HUES64 (cell line): Measurements from ENCODE around the gene TRAF3IP1.
"Not testable (repeated sequence)": the region's sequence is repeated elsewhere in the genome, so short reads cannot be mapped to it uniquely, and the experiment has no call there.

ENCODE experiments used
- H3K27ac ChIP-seq: 2 replicates; pipeline ENCODE4 v1.7.0; 2013; ENCODE audit warnings: low read depth, low read length, inconsistent platforms
- H3K27me3 ChIP-seq: 2 replicates; pipeline ENCODE4 v1.6.1; 2013; ENCODE audit warnings: mild to moderate bottlenecking, low read length; ENCODE audit not compliant: insufficient read depth
- H3K36me3 ChIP-seq: 2 replicates; pipeline ENCODE4 v1.6.1; 2013; ENCODE audit warnings: mild to moderate bottlenecking, low read length; ENCODE audit not compliant: insufficient read depth
- H3K4me1 ChIP-seq: 2 replicates; pipeline ENCODE4 v1.6.1; 2013; ENCODE audit warnings: mild to moderate bottlenecking, low read length, moderate library complexity; ENCODE audit not compliant: insufficient read depth
- H3K4me3 ChIP-seq: 2 replicates; pipeline ENCODE4 v1.5.1; 2013; ENCODE audit warnings: mild to moderate bottlenecking, low read length, moderate library complexity
- H3K9ac ChIP-seq: 2 replicates; pipeline ENCODE4 v1.6.1; 2013; ENCODE audit warnings: mild to moderate bottlenecking, low read depth, low read length
- H3K9me3 ChIP-seq: 2 replicates; pipeline ENCODE4 v1.6.1; 2013; ENCODE audit warnings: low read depth, low read length; ENCODE audit not compliant: insufficient read depth
- WGBS: fragments of 150-250, 120-280 bp; methylation state at CpG from one replicate; pipeline ENCODE4 v1.1.7; 2013; ENCODE audit warnings: missing lambda C conversion rate; 5-methylcytosine and 5-hydroxymethylcytosine counted together

The TRAF3IP1 gene

GRCh38 chr2:238315031-238315595, 5.2 kb upstream of the TRAF3IP1 start:
- H3K4me3 ChIP-seq = no peak overlapping the region
- 94% methylated on average over 13 of the region's 13 CpGs for WGBS

GRCh38 chr2:238320648-238321281, 447 bp downstream of the TRAF3IP1 start:
- Histone ChIP-seq H3K27ac (no peak overlapping the region), H3K4me1 (peaks cover 4% of the 10 kb centered on the region; the same call in 1 of the 2 replicates), H3K4me3 (peak overlapping the region; percentile 82), H3K9ac (peak overlapping the region; percentile 47; the same call in 1 of the 2 replicates), H3K27me3 (peaks cover 9% of the 10 kb centered on the region; the same call in 1 of the 2 replicates), H3K36me3 (peaks cover 4% of the 10 kb centered on the region; the same call in 1 of the 2 replicates), H3K9me3 (no peaks in the 10 kb centered on the region)
- 2% methylated on average over 65 of the region's 65 CpGs for WGBS

More at GRCh38 chr2:238315031-238315595, 5.2 kb upstream of the TRAF3IP1 start:
- Histone ChIP-seq H3K27me3 (peaks cover 9% of the 10 kb centered on the region; the same call in 1 of the 2 replicates), H3K9ac (no peak overlapping the region), H3K27ac (no peak overlapping the region), H3K36me3 (no peaks in the 10 kb centered on the region), H3K4me1 (peaks cover 4% of the 10 kb centered on the region; the same call in 1 of the 2 replicates), H3K9me3 (no peaks in the 10 kb centered on the region)

DNA sequence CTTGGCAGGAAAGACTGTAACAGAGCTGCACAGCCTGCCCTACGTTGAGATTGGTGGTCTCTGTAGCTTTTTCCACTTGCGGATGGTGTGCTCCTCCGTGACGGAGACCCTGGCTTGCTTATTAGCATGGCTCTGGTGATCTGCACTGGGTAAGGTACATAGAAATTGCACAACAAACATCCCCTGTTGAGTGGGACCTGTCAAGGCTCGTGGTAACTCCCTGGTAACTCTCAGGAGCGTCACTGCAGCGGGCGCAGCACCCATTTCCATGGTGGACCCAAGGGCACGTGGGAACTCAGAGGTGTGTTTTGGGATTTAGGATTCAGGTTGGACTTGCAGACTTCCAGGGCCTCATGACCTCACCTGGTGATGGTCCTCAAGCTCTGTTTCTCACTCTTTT, 1.1 kb downstream of the TRAF3IP1 start:
- H3K4me1 ChIP-seq = peaks cover 4% of the 10 kb centered on the region; the same call in 1 of the 2 replicates
- no peaks in the 10 kb centered on the region for H3K9me3 ChIP-seq
- H3K9ac ChIP-seq = peak overlapping the region; percentile 47; the same call in 1 of the 2 replicates
- 68% methylated on average over 9 of the region's 9 CpGs for WGBS
- no peak overlapping the region for H3K27ac ChIP-seq
- peaks cover 9% of the 10 kb centered on the region; the same call in 1 of the 2 replicates for H3K27me3 ChIP-seq
- H3K36me3 ChIP-seq = peaks cover 4% of the 10 kb centered on the region; the same call in 1 of the 2 replicates
- H3K4me3 ChIP-seq = peak overlapping the region; percentile 82

GRCh38 chr2:238322001-238322411, 1.7 kb downstream of the TRAF3IP1 start:
- 93% methylated on average over 10 of the region's 10 CpGs for WGBS
- Histone ChIP-seq H3K9ac (no peak overlapping the region), H3K9me3 (no peaks in the 10 kb centered on the region), H3K27me3 (peaks cover 9% of the 10 kb centered on the region; the same call in 1 of the 2 replicates), H3K27ac (no peak overlapping the region), H3K36me3 (peaks cover 4% of the 10 kb centered on the region; the same call in 1 of the 2 replicates), H3K4me1 (peaks cover 4% of the 10 kb centered on the region; the same call in 1 of the 2 replicates), H3K4me3 (no peak overlapping the region)

DNA sequence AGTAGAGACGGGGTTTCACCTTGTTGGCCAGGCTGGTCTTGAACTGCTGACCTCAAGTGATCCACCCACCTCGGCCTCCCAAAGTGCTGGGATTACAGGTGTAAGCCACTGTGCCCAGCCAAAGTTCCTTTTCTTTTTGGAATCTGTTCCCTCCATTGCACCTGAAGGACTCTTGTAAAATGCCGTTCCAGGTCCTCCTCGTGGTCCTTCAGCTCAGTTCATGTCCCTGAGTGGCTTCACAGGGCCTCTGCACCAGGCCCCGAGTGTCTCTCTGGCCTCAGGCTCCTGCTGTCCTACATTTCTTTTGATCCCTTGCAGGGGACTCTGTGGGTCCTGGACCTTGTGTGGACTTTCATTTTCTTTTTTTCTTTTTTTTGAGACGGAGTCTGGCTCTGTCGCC, 3.9 kb downstream of the TRAF3IP1 start:
- not testable (repeated sequence) for H3K27me3 ChIP-seq, H3K9me3 ChIP-seq, H3K27ac ChIP-seq, H3K4me3 ChIP-seq, H3K4me1 ChIP-seq, H3K9ac ChIP-seq
- WGBS = 93% methylated on average over 7 of the region's 7 CpGs
- H3K36me3 ChIP-seq = peaks cover 26% of the 10 kb centered on the region

DNA sequence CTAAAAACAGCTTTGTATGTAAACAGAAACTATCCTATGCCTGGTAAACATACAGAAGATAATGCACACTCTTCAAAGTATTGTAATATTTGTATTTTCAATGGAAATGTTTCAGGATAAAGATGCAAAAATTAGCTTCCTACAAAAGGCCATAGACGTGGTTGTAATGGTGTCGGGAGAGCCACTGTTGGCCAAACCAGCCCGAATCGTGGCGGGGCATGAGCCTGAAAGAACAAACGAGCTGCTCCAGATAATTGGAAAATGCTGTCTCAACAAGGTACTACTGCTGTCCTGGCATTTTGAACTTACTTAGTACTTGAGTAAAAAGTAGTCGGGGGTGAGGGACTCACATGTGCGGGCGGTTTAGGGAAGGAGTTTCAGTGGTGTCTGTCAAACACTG, 5.4 kb downstream of the TRAF3IP1 start:
- 92% methylated on average over 9 of the region's 9 CpGs for WGBS
- Histone ChIP-seq H3K9me3 (no peaks in the 10 kb centered on the region), H3K27me3 (no peaks in the 10 kb centered on the region), H3K4me3 (no peak overlapping the region), H3K36me3 (peaks cover 37% of the 10 kb centered on the region), H3K27ac (no peak overlapping the region), H3K4me1 (no peaks in the 10 kb centered on the region), H3K9ac (no peak overlapping the region)

- Histone ChIP-seq H3K36me3 (peaks cover 37% of the 10 kb centered on the region), H3K4me3 (no peak overlapping the region), H3K27me3 (no peaks in the 10 kb centered on the region), H3K27ac (no peak overlapping the region), H3K9me3 (no peaks in the 10 kb centered on the region), H3K9ac (no peak overlapping the region), H3K4me1 (no peaks in the 10 kb centered on the region)
- WGBS = 94% methylated on average over 12 of the region's 12 CpGs
Measured at GRCh38 chr2:238326801-238327365, 6.6 kb downstream of the TRAF3IP1 start.

- Histone ChIP-seq H3K9ac (no peak overlapping the region), H3K27ac (no peak overlapping the region), H3K36me3 (peaks cover 37% of the 10 kb centered on the region), H3K9me3 (no peaks in the 10 kb centered on the region), H3K27me3 (no peaks in the 10 kb centered on the region), H3K4me3 (no peak overlapping the region), H3K4me1 (no peaks in the 10 kb centered on the region)
- WGBS = no CpG with 5 or more reads among the region's 3 CpGs
Measured at GRCh38 chr2:238327751-238328150, 7.4 kb downstream of the TRAF3IP1 start.

- WGBS = 92% methylated on average over 9 of the region's 9 CpGs
- H3K27me3 ChIP-seq = no peaks in the 10 kb centered on the region
- no peaks in the 10 kb centered on the region for H3K4me1 ChIP-seq
- no peak overlapping the region for H3K9ac ChIP-seq
- H3K4me3 ChIP-seq = no peak overlapping the region
- no peak overlapping the region for H3K27ac ChIP-seq
- peaks cover 45% of the 10 kb centered on the region for H3K36me3 ChIP-seq
- H3K9me3 ChIP-seq = no peaks in the 10 kb centered on the region
Measured at GRCh38 chr2:238330391-238330790, 10.1 kb downstream of the TRAF3IP1 start.

DNA sequence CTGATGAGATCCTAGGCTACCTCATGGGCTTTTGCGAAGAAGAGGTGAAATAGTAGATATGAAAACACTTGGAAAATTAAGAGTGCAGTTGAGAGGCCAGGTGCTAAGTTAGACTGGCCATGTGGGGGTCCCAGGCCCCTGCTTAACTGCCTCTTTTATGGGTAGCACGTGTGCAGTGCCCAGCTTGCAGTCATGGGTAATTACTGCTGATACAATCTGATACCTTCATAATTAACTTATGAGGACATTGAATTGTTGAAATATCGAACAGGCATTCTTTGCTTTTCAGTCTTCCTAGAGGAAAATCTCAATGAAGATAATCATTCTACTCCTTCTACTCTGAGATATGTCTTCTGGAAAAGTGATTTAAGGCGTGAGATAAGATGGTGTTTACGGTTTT, 11.6 kb downstream of the TRAF3IP1 start:
- H3K27ac ChIP-seq = no peak overlapping the region
- peaks cover 50% of the 10 kb centered on the region for H3K36me3 ChIP-seq
- no peak overlapping the region for H3K4me3 ChIP-seq
- H3K27me3 ChIP-seq = no peaks in the 10 kb centered on the region
- no peak overlapping the region for H3K9ac ChIP-seq
- no peaks in the 10 kb centered on the region for H3K9me3 ChIP-seq
- no peaks in the 10 kb centered on the region for H3K4me1 ChIP-seq
- 92% methylated on average over 4 of the region's 5 CpGs for WGBS

DNA sequence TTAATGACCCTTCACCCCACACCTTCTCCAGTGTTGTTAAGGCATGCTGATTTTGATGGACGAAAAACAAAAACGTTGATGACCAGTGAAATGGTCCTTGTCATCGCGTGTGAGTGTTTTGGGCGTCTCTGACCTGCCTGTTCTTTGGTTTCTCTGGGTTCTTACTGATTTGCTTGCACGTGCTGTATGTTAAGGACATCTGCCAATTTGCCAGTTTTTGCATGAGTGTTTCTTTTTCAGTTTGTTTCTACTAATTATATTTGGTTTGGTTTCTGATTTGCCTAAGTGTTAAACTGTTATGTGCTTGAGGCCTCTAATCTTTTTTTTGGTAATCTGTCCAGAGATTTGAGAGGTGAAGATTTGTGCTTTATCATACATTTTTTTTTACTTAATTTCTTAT, 14.6 kb downstream of the TRAF3IP1 start:
- no peaks in the 10 kb centered on the region for H3K9me3 ChIP-seq
- H3K36me3 ChIP-seq = peaks cover 22% of the 10 kb centered on the region
- no peak overlapping the region for H3K27ac ChIP-seq
- H3K27me3 ChIP-seq = no peaks in the 10 kb centered on the region
- H3K4me1 ChIP-seq = 0 out of 2 replicates have a peak, but pooled peaks cover 5% of the 10 kb centered on the region
- WGBS = 92% methylated on average over 6 of the region's 6 CpGs
- H3K4me3 ChIP-seq = no peak overlapping the region
- no peak overlapping the region for H3K9ac ChIP-seq
